Upper lobe of right lung (tissue), 1 donor: ENCODE results near the gene SF3A2. TPM values are rescaled to one million over a fixed set of nuclear protein-coding genes. Genes with fewer than 3 reads are reported as not detected.
A peak's percentile ranks its signal among the peaks of the same experiment; 100 is the strongest.

Experiments
- ATAC-seq: fragments of 200-7000 bp; cut with Tn5 transposase; one replicate; pipeline ENCODE4 v1.9.1; 2020; ENCODE audit warnings: mild to moderate bottlenecking, moderate library complexity
- DNase-seq: peaks from one replicate; pipeline ENCODE4 v3.0.0-alpha.2; 2020
- H3K27ac ChIP-seq: fragments of 200-600 bp; one replicate; pipeline ENCODE4 v1.8.0; 2022
- H3K27me3 ChIP-seq: fragments of 200-600 bp; one replicate; pipeline ENCODE4 v1.8.0; 2022; ENCODE audit warnings: mild to moderate bottlenecking
- H3K36me3 ChIP-seq: fragments of 200-600 bp; one replicate; pipeline ENCODE4 v1.8.0; 2022
- H3K4me1 ChIP-seq: fragments of 200-600 bp; one replicate; pipeline ENCODE4 v1.8.0; 2022
- H3K4me3 ChIP-seq: fragments of 200-600 bp; one replicate; pipeline ENCODE4 v1.8.0; 2022; ENCODE audit warnings: mild to moderate bottlenecking
- H3K9me3 ChIP-seq: fragments of 200-600 bp; one replicate; pipeline ENCODE4 v1.8.0; 2022
- CTCF ChIP-seq: fragments of 200-600 bp; IDR thresholded peaks from one replicate; pipeline ENCODE4 v1.8.0; 2022; ENCODE audit warnings: antibody characterized with exemption
- intact Hi-C: fragments of 100-400 bp; cut with DNase I; formaldehyde crosslinking; loops from one replicate; pipeline ENCODE4 v1.11.0; 2022
- microRNA-seq: library from miRNA; unstranded; fragments of <30 nt; microRNA quantifications from one replicate; pipeline ENCODE4 v1.2.0, GENCODE V29; 2020; ENCODE audit warnings: borderline microRNAs expressed
- total RNA-seq: library from RNA; stranded (reverse); fragmentation: NEBNext Ultra II Directional; extraction: Animal tissue kit (Norgen Biotek cat#: 25700); gene quantifications from one replicate; pipeline ENCODE4 v1.2.1, GENCODE V29; 2021
- donor health status: DM: no; HTN: yes; CAD: no; lungs with severe emphysema.

SF3A2 gene
- total RNA-seq, 1 donor from 2014 or later, result 67.1 TPM

- DNase-seq, result no peak
- peak overlapping the region; percentile 75 for H3K27ac ChIP-seq
Measured at GRCh38 chr19:2290441-2291184, 54.0 kb downstream of the SF3A2 start.

GRCh38 chr19:2291185-2291751 lies 54.6 kb downstream of the SF3A2 start:
- no peaks in the 10 kb centered on the region for H3K36me3 ChIP-seq
- no peak for TF ChIP-seq CTCF
- intact Hi-C loops, result no loop called here
- H3K9me3 ChIP-seq, result no peaks in the 10 kb centered on the region
- H3K27me3 ChIP-seq, result peaks cover 65% of the 10 kb centered on the region
- H3K27ac ChIP-seq, result no peak overlapping the region
- peaks cover 15% of the 10 kb centered on the region for H3K4me1 ChIP-seq
- H3K4me3 ChIP-seq, result peak overlapping the region; percentile 50
- ATAC-seq (no peak), DNase-seq (no peak)

More at GRCh38 chr19:2290441-2291184, 54.0 kb downstream of the SF3A2 start:
- H3K27me3 ChIP-seq, result peaks cover 59% of the 10 kb centered on the region
- H3K9me3 ChIP-seq, result no peaks in the 10 kb centered on the region
- peaks cover 15% of the 10 kb centered on the region for H3K4me1 ChIP-seq
- peak overlapping the region; percentile 50 for H3K4me3 ChIP-seq
- H3K36me3 ChIP-seq, result no peaks in the 10 kb centered on the region
- intact Hi-C loops, result no loop called here
- peak; percentile 4 for ATAC-seq
- no peak for TF ChIP-seq CTCF

- intact Hi-C loops, result no loop called here
- ATAC-seq, result no peak
- no peak overlapping the region for H3K4me3 ChIP-seq
- no peaks in the 10 kb centered on the region for H3K36me3 ChIP-seq
- H3K4me1 ChIP-seq, result peaks cover 13% of the 10 kb centered on the region
- no peak for TF ChIP-seq CTCF
- DNase-seq, result no peak
- H3K27me3 ChIP-seq, result peaks cover 61% of the 10 kb centered on the region
- no peaks in the 10 kb centered on the region for H3K9me3 ChIP-seq
- no peak overlapping the region for H3K27ac ChIP-seq
Measured at GRCh38 chr19:2294687-2295335, 58.2 kb downstream of the SF3A2 start.

GRCh38 chr19:2296141-2296540 lies 59.5 kb downstream of the SF3A2 start:
- TF ChIP-seq CTCF, result no peak
- no peaks in the 10 kb centered on the region for H3K36me3 ChIP-seq
- H3K27me3 ChIP-seq, result peaks cover 55% of the 10 kb centered on the region
- DNase-seq, result no peak
- H3K27ac ChIP-seq, result no peak overlapping the region
- no peak overlapping the region for H3K4me3 ChIP-seq
- ATAC-seq, result no peak
- H3K4me1 ChIP-seq, result peaks cover 3% of the 10 kb centered on the region
- no peaks in the 10 kb centered on the region for H3K9me3 ChIP-seq
- intact Hi-C loops, result no loop called here

Small RNA genes within 50 kb of the gene (microRNA-seq; reads per million reads assigned to microRNA genes)
- gene MIR1227 (0.99 reads per million), gene MIR4321 (not detected)

Other genes with a start within 250 kb of the SF3A2 start
- 56.5 TPM for gene BTBD2, start 221.1 kb upstream of the SF3A2 start, total RNA-seq
- gene MKNK2, start 185.6 kb upstream of the SF3A2 start, total RNA-seq, result 314 TPM
- gene MOB3A, start 140.5 kb upstream of the SF3A2 start, total RNA-seq, result 58.8 TPM
- 6.8 TPM for gene IZUMO4, start 139.9 kb upstream of the SF3A2 start, total RNA-seq
- 109 TPM for gene AP3D1, start 85.3 kb upstream of the SF3A2 start, total RNA-seq
- 42.0 TPM for gene DOT1L, start 72.9 kb upstream of the SF3A2 start, total RNA-seq
- gene PLEKHJ1, start 495 bp upstream of the SF3A2 start, total RNA-seq, result 54.6 TPM
- gene AMH, start 12.5 kb downstream of the SF3A2 start, total RNA-seq, result 6.1 TPM
- 1.1 TPM for gene JSRP1, start 19.6 kb downstream of the SF3A2 start, total RNA-seq
- gene PEAK3, start 45.4 kb downstream of the SF3A2 start, total RNA-seq, result 4.5 TPM
- not detected for gene LINGO3, start 71.3 kb downstream of the SF3A2 start, total RNA-seq
- gene LSM7, start 91.8 kb downstream of the SF3A2 start, total RNA-seq, result 55.9 TPM
- gene SPPL2B, start 91.9 kb downstream of the SF3A2 start, total RNA-seq, result 50.9 TPM
- gene TMPRSS9, start 123.4 kb downstream of the SF3A2 start, total RNA-seq, result not detected
- gene TIMM13, start 190.8 kb downstream of the SF3A2 start, total RNA-seq, result 61.0 TPM
- 22.0 TPM for gene LMNB2, start 220.1 kb downstream of the SF3A2 start, total RNA-seq
- 91.2 TPM for gene GADD45B, start 239.3 kb downstream of the SF3A2 start, total RNA-seq